NB4 (cell line): ENCODE data around the gene MCRIP1.

Experiments
- CTCF ChIP-seq: IDR thresholded peaks from one replicate; pipeline ENCODE4 v1.5.1; 2012; ENCODE audit warnings: low read depth, low read length
- MAX ChIP-seq: IDR thresholded peaks from 2 replicates; pipeline ENCODE4 v1.6.1; 2011; ENCODE audit warnings: low read depth, low read length
- POLR2A ChIP-seq: IDR thresholded peaks from 2 replicates; pipeline ENCODE4 v1.6.1; 2011; ENCODE audit warnings: mild to moderate bottlenecking; ENCODE audit not compliant: insufficient read length; ENCODE audit errors: extremely low read depth

- TF ChIP-seq POLR2A (peak; percentile 26), CTCF (no peak), MAX (no peak)
These were observed 9.8 kb upstream of the MCRIP1 start for GRCh38 chr17:81842725-81843504.
